Measurements from ENCODE around the gene SH3GLB2. TPM values are rescaled to one million over a fixed set of nuclear protein-coding genes. Genes with fewer than 3 reads are reported as not detected.

SH3GLB2 gene
- total RNA-seq, 2 donors from 2014 or later, result 86.9 to 98.1 TPM

DNA sequence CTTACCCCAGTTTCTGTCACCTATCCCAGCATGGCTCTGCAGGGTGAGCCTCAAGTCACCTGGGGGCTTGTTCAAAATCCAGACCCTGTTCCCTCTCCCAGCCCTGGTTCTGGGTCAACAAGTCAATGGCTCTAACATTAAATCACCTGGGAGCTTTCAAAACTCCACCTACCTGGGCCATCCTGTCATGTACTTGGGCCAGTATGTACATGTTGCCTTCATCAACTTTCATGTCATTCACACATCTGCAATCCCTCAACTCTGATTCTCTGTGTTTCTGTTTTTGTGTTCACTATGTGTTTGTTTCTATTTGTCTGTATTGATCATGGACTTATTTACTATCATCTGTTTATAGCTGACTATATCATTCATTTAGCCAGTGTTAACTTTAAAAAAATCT, 2.1 kb upstream of the SH3GLB2 start:
- H3K27me3 Mint-ChIP-seq (ENCODE audit: insufficient read depth), result no peaks in the 10 kb centered on the region
- H3K27ac Mint-ChIP-seq, result no peak overlapping the region
- Histone ChIP-seq H3K9me3 (ENCODE audit: control insufficient read depth, low read length) (no peaks in the 10 kb centered on the region), H3K27ac (ENCODE audit: low read depth, low read length) (no peak overlapping the region), H3K4me1 (ENCODE audit: control insufficient read depth, insufficient read depth, low read length) (no peaks in the 10 kb centered on the region), H3K36me3 (ENCODE audit: control insufficient read depth, insufficient read depth, low read length) (no peaks in the 10 kb centered on the region), H3K4me3 (ENCODE audit: low read length) (no peak overlapping the region), H3K9ac (ENCODE audit: extremely low read depth, low read length, poor library complexity, severe bottlenecking) (no peak overlapping the region), H3K27me3 (ENCODE audit: control insufficient read depth, insufficient read depth, low read length, poor library complexity, severe bottlenecking) (no peaks in the 10 kb centered on the region)
- no peaks in the 10 kb centered on the region for H3K9me3 Mint-ChIP-seq
- H3K36me3 Mint-ChIP-seq (ENCODE audit: low read depth), result no peaks in the 10 kb centered on the region
- H3K4me3 Mint-ChIP-seq, result no peak overlapping the region
- DNase-seq, result no peak
- no peak for TF ChIP-seq CTCF (conservative IDR thresholded peaks at IDR 0.05)
- H3K4me1 Mint-ChIP-seq, result peaks cover 6% of the 10 kb centered on the region

DNA sequence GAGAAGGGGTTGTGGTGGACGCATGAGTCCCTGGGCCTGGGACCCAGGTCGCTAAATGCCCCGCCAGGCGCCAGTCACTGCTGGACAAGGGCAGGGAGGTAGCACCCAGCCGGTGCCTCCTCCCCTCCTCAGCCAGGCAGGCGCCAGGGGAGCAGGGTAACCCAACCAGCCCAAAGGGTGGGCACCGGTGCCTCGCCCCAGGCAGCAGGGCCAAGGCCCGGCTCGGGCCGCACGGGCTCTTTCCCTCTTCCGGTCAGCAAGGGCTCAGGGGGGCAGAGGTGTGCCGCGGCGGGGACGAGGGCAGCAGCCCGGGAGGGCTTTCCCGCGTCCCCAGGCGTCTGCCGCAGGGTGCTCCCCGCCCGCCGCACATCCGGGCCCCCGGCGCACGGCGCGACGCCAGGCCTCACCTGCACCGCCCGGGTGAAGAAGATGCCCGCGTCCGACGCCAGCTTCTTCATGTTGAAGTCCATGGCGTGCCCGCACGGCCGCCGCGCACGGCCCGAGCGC, 393 bp downstream of the SH3GLB2 start:
- Mint-ChIP-seq H3K4me1 (peaks cover 12% of the 10 kb centered on the region), H3K27ac (peak overlapping the region; percentile 86), H3K4me3 (peak overlapping the region; percentile 66), H3K36me3 (ENCODE audit: low read depth) (no peaks in the 10 kb centered on the region), H3K9me3 (no peaks in the 10 kb centered on the region), H3K27me3 (ENCODE audit: insufficient read depth) (no peaks in the 10 kb centered on the region)
- Histone ChIP-seq H3K4me1 (ENCODE audit: control insufficient read depth, insufficient read depth, low read length) (no peaks in the 10 kb centered on the region), H3K9ac (ENCODE audit: extremely low read depth, low read length, poor library complexity, severe bottlenecking) (peak overlapping the region; percentile 37), H3K27ac (ENCODE audit: low read depth, low read length) (no peak overlapping the region), H3K36me3 (ENCODE audit: control insufficient read depth, insufficient read depth, low read length) (no peaks in the 10 kb centered on the region), H3K4me3 (ENCODE audit: low read length) (peak overlapping the region; percentile 77), H3K9me3 (ENCODE audit: control insufficient read depth, low read length) (no peaks in the 10 kb centered on the region), H3K27me3 (ENCODE audit: control insufficient read depth, insufficient read depth, low read length, poor library complexity, severe bottlenecking) (no peaks in the 10 kb centered on the region)
- 4 to 13% methylated on average over 9 to 47 of the region's 47 CpGs for WGBS, 2 experiments (ENCODE audit: insufficient coverage in 1 of 2, insufficient read length in 1 of 2)
- DNase-seq, result no peak
- no peak for TF ChIP-seq CTCF (conservative IDR thresholded peaks at IDR 0.05)

DNA sequence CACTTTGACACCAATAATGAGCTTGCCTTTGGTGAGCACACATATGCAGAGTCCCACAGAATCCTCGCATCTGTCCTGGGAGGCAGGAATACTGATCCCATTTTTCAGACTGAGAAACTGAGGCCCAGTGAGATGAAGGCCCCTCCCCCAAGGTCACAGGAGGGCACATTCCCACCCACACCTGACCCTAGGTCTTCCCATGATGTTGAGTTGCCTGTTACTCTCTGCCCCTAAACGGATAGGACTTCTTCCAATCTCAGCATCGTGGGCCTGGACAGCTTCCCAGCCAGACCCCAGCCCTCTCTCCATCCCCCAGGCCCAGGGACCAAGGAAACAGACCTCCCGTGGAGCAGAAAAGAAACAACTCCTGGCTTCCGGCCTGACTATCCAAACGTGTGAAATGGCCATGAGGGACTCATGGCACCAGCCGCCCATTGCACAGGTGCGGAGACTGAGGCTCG, 877 bp downstream of the SH3GLB2 start:
- Histone ChIP-seq H3K9ac (ENCODE audit: extremely low read depth, low read length, poor library complexity, severe bottlenecking) (peak overlapping the region; percentile 37), H3K27ac (ENCODE audit: low read depth, low read length) (no peak overlapping the region)

More for the DNA sequence above, 877 bp downstream of the SH3GLB2 start:
- Histone ChIP-seq H3K4me1 (ENCODE audit: control insufficient read depth, insufficient read depth, low read length) (no peaks in the 10 kb centered on the region), H3K4me3 (ENCODE audit: low read length) (peak overlapping the region; percentile 77), H3K36me3 (ENCODE audit: control insufficient read depth, insufficient read depth, low read length) (no peaks in the 10 kb centered on the region), H3K9me3 (ENCODE audit: control insufficient read depth, low read length) (no peaks in the 10 kb centered on the region), H3K27me3 (ENCODE audit: control insufficient read depth, insufficient read depth, low read length, poor library complexity, severe bottlenecking) (no peaks in the 10 kb centered on the region)
- no peaks in the 10 kb centered on the region for H3K36me3 Mint-ChIP-seq (ENCODE audit: low read depth)
- no peak for DNase-seq
- WGBS, 2 experiments (ENCODE audit: insufficient coverage in 1 of 2, insufficient read length in 1 of 2), result 48 to 51% methylated on average over 9 of the region's 9 CpGs
- H3K4me3 Mint-ChIP-seq, result peak overlapping the region; percentile 66
- H3K4me1 Mint-ChIP-seq, result peaks cover 15% of the 10 kb centered on the region
- H3K27me3 Mint-ChIP-seq (ENCODE audit: insufficient read depth), result no peaks in the 10 kb centered on the region
- no peaks in the 10 kb centered on the region for H3K9me3 Mint-ChIP-seq
- peak overlapping the region; percentile 86 for H3K27ac Mint-ChIP-seq
- TF ChIP-seq CTCF (conservative IDR thresholded peaks at IDR 0.05), result no peak

Measured in endodermal cell (in vitro differentiated cells).